IPS DF 19.7 (cell line): ENCODE results near the gene TMEM26.
"Not testable (repeated sequence)": the region's sequence is repeated elsewhere in the genome, so short reads cannot be mapped to it uniquely, and the experiment has no call there.

Source experiments
- DNase-seq: peaks from one replicate; pipeline ENCODE4 v3.0.0-alpha.2; 2013; ENCODE audit warnings: low read depth, low spot score

TMEM26 gene

DNA sequence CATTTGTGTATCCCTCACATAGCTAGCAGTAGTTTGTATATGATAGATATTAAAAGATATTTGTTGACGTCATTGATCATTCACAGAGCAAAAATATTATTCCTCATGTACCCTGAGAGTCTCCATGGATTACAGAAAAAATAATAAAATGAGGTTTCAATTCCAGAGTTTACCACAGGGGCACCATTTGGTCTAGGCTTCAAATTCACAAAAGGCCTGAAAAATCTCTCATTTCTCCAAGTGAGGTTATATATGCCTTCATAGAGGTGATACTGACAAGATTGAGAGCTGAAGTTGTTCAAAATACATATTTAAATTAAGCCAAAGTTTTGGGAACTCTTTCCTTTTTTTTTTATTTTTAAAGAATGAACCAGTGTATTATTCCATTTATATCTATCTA, 52.7 kb downstream of the TMEM26 start:
- no peak for DNase-seq

DNA sequence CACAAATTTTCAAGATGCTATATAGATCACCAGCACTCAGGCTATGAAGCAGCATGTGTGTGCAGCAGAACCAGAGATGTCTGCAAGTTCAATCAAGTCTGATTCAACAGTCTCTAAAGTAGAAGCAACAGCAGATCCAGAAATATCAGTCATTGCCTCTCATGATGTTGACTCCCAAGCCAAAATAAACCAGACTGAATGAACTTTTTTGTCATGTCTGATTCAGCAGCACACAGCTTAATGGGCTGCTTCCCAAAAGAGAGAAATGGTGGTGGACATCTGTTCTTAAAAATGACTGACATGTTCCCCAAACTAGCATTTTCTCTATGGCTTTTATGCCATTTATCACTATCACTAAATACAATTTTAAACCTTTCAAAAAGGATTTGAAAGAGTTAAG, 53.8 kb downstream of the TMEM26 start:
- no peak for DNase-seq

DNA sequence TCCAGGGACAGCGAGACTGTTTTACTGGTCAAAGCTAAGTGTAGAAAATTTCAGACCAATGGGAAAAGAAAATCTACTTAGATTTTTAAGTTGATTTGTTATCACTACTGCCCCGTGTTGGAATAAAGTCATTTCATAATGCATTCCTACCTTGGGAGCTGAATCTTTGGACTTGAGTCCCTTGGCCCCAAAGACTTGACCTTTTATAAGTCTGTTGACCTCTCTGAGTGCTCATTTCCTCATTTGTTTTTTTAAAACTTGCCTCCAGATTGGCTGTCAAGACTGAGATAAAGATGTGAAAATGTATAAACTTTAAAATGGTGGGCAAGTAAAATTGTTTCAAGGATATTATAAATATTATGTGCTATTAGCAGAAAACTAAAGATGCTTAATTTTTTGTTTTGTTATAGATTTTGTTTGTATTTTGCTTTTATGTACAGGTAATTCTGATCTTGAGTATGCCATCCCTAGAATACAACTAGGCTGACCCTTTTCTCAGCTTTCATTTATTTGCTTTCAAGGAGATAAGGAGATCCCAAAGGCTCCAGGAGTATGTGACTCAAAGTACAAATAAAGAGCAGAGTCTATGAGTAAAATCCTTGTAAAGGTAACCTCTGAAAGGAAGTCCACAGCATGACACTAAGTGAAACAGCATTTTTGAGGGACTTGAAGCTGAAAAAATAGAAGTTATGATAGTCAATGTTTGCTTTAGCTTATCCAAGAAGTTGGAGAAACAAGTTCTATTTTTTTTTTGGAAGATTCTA, 54.6 kb downstream of the TMEM26 start:
- DNase-seq, result no peak

DNA sequence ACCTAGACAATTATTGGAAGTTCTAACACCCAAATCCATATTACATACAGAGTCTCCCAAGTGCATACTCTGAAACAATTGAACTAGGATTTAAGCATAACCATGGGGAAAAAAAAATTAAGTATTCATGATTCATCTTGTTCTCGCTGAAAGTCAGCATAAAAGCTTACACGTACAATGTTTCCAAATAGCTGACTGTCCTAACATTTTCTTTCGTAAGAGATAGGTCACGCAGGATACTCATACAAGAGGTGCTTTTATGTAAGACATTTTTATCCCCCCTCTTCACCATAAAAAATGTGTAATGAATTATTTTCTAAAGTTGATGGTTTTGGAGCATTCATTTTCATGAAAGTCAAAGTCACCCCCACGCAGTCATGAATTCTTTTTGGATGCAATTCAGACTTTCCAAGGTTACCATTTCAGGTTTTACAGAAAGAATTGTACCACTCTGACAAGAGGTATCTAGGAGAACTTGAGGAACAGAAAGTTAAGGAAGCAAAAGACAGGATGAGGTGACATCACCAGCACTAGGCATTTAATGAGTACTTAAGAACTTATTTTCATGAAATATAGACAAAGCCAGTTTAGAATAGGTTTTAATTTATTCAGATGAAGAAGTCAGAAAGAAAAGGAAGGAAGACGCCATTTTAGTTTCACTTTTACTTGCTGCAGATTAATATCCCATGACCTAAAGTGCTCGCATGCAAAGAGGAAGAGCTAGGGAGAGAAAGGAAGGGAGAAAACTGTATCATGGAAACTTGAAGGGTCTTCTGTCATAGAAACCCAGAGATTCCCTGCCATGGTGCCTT, 55.8 kb downstream of the TMEM26 start:
- DNase-seq, result no peak

GRCh38 chr10:61391281-61391680, 61.9 kb downstream of the TMEM26 start:
- DNase-seq, result no peak

GRCh38 chr10:61390851-61391250, 62.3 kb downstream of the TMEM26 start:
- no peak for DNase-seq

- no peak for DNase-seq
Measured at GRCh38 chr10:61389887-61390286, 63.3 kb downstream of the TMEM26 start.

DNA sequence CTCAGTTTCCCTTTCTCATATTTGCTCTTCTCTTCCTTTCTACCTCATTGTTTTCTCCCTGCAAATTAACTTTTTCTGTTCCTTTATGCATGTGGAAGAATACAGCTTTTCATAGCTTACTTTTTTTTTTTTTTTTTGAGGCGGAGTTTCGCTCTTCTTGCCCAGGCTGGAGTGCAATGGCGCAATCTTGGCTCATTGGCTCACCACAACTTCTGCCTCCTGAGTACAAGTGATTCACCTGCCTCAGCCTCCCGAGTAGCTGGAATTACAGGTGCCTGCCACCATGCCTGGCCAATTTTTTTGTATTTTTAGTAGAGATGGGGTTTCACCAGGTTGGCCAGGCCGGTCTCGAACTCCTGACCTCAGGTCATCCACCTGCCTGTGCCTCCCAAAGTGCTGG, 64.2 kb downstream of the TMEM26 start:
- not testable (repeated sequence) for DNase-seq

- DNase-seq, result no peak
Measured at GRCh38 chr10:61385231-61386001, 67.8 kb downstream of the TMEM26 start.

GRCh38 chr10:61381153-61381552, 72.0 kb downstream of the TMEM26 start:
- not testable (repeated sequence) for DNase-seq

- DNase-seq, result no peak
Measured at GRCh38 chr10:61378865-61379264, 74.3 kb downstream of the TMEM26 start.

DNA sequence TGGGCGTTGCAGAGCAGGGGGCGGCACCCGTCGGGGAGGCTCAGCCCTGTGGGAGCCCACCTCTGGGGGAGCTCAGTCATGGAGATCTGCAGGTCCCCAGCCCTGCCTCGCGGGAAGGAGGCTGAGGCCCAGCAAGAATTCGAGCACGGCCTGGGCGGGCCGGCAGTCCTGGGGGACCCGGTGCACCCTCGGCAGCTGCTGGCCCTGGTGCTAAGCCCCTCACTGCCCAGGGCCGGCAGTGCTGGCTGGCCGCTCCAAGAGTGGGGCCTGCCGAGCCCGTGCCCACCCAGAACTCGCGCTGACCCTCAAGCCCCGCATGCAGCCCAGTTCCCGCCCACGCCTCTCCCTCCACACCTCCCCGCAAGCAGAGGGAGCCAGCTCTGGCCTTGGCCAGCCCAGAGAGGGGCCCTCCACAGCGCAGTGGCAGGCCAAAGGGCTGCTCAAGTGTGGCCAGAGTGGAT, 76.2 kb downstream of the TMEM26 start:
- no peak for DNase-seq

GRCh38 chr10:61376377-61376776, 76.8 kb downstream of the TMEM26 start:
- DNase-seq, result no peak

GRCh38 chr10:61366365-61366764, 86.8 kb downstream of the TMEM26 start:
- DNase-seq, result no peak

- no peak for DNase-seq
Measured at GRCh38 chr10:61364619-61365018, 88.6 kb downstream of the TMEM26 start.

DNA sequence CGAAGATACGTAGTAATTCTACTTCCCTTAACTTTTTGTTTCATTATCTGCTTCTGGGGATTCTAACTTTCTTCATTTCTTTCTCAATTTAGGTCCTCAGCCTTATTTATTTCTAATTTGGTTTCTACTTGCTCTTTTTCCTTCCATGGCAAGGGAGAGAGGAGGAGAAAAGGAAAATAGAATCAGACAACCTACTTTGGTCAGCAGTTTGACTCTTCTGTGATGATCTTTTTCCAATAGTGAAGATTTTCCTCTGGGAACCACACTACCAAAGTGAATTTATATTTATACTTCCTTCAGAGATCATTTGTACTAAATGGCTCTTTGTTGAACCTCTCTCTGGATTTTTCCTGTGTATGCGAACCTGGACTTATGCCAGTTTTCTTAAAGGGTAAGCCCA, 90.2 kb downstream of the TMEM26 start:
- DNase-seq, result no peak

GRCh38 chr10:61359452-61359851, 93.7 kb downstream of the TMEM26 start:
- no peak for DNase-seq

DNA sequence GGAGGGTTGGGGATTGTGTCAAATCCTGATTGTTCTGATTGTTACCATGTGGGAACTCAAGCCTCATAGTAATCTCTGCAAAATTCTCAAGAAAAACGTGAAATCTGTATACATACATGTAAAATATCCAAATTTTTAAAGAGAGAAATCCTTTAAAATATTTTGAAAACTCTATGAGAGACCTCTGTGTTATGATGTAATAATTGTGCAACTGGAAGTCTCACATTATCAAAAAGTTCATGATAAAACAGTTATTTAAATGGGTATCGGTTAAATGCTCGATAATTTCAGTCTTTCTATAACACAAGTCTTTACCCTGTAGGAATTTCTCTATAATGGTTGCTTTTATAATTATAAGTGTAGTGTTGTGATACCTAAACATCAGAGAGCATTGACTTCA, 95.5 kb downstream of the TMEM26 start:
- no peak for DNase-seq
